Duodenal mucosa (tissue), 2 donors: ENCODE results near the gene SEM1.
"Not testable (repeated sequence)": the region's sequence is repeated elsewhere in the genome, so short reads cannot be mapped to it uniquely, and the experiment has no call there.

ENCODE experiments used
- H3K27ac ChIP-seq: one replicate; pipeline ENCODE4 v1.7.0; 2013; ENCODE audit warnings: low read depth, low read length
- H3K27me3 ChIP-seq, 2 donors: one replicate each; pipeline ENCODE4 v1.7.0; 2013; ENCODE audit warnings: low read length in 2 of 2, control low read depth in 1 of 2; ENCODE audit not compliant: insufficient read depth in 2 of 2, control insufficient read depth in 1 of 2
- H3K36me3 ChIP-seq, 2 donors: one replicate each; pipeline ENCODE4 v1.7.0; 2013; ENCODE audit warnings: low read length in 2 of 2, control low read depth in 1 of 2; ENCODE audit not compliant: insufficient read depth in 2 of 2, control insufficient read depth in 1 of 2
- H3K4me1 ChIP-seq, 2 donors: one replicate each; pipeline ENCODE4 v1.7.0; 2013; ENCODE audit warnings: low read length in 2 of 2, control low read depth in 1 of 2; ENCODE audit not compliant: insufficient read depth in 2 of 2, control insufficient read depth in 1 of 2
- H3K4me3 ChIP-seq, 2 donors: one replicate each; pipeline ENCODE4 v1.7.0; 2013; ENCODE audit warnings: low read length in 2 of 2, low read depth in 1 of 2
- H3K9ac ChIP-seq, 2 donors: one replicate each; pipeline ENCODE4 v1.7.0; 2013; ENCODE audit warnings: low read length in 2 of 2, low read depth in 1 of 2
- H3K9me3 ChIP-seq, 2 donors: one replicate each; pipeline ENCODE4 v1.7.0; 2013; ENCODE audit warnings: low read length in 2 of 2, control low read depth in 1 of 2; ENCODE audit not compliant: control insufficient read depth in 1 of 2

SEM1 gene

DNA sequence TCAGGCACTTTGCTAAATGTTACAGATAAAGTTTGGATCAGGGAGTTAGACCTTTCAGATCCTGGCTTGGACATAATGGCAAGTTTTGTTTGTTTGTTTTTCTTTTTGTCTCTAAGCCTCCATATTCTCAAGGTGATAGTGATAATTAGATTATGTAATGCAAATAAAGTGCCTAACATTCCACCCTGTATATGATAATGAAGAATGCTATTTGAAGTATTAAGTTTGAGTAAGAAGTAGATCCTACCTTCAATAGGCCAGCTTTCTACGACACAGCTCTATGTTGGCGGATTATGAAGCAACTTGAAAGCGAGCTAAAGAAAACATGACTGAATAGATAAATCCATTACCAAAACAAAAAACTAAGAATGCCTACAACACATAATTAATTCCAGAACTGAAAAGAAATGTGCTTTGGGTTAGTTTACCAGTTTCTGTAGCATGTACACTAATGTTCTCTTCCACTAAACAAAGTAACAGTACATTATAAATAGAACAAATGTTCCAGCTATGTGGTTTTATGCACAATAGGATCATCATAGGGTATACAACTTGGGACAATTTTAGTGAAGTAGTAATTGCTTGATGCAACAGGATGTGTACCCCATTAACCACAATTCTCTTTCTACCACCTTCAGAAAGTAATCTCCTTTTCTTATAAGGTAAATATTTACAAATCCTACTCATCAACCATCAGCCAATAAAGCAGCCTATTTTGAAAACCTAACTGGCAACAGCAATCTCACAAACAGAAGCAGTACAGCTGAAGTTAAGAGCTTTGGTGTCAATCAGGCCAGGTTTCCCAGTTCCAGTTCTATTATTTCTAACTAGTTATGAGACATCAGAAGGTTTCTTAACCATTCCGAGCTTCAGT, 1.5 kb downstream of the SEM1 start:
- Histone ChIP-seq H3K4me3 (peak overlapping the region; percentile 97), H3K4me1 (peaks cover 14 to 15% of the 10 kb centered on the region in 2 donors), H3K36me3 (no peaks in the 10 kb centered on the region), H3K9me3 (peaks cover under 1 to 7% of the 10 kb centered on the region in 2 donors), H3K27ac (no peak overlapping the region), H3K9ac (no peak overlapping the region), H3K27me3 (no peaks in the 10 kb centered on the region)

DNA sequence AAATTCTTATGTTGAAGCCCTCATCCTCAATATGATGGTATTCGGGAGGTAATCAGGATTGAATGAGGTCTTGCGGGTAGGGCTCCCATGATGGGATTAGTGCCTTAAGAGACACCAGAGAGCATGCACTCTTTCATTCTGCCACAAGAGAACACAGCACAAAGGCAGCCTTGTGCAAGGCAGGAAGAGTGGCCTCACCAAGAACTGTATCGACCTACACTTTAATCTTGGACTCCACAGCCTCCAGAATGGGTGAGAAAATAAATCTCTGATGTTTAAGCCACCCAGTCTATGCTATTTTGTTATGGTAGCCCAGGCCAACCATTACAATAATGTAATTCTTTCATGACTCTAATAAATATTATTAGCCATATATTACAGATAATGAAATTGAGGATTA, 8.4 kb downstream of the SEM1 start:
- Histone ChIP-seq H3K36me3 (no peaks in the 10 kb centered on the region), H3K27ac (no peak overlapping the region), H3K9me3 (no peaks in the 10 kb centered on the region), H3K9ac (no peak overlapping the region), H3K4me3 (no peak overlapping the region), H3K27me3 (no peaks in the 10 kb centered on the region), H3K4me1 (peaks cover 0 to 17% of the 10 kb centered on the region in 2 donors)

DNA sequence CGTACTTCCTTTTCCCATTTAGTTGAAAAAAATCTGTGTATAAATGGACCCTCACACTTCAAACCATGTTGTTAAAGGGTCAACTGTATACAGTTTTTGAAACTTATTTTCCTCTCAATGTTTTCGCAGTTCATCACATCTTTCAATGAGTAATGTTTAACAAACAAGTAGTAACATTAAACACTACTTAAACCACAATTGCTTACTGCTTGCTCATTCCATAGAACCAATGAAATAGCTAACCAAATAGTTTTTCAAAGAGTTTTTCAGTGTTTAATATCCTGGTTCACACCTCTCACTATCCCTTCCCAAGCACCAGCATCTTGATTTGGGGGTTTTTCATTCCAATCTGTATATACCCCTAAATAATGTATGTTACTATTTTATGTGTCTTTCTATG, 9.1 kb downstream of the SEM1 start:
- peaks cover 0 to 19% of the 10 kb centered on the region in 2 donors for H3K4me1 ChIP-seq
- H3K4me3 ChIP-seq: no peak overlapping the region
- no peaks in the 10 kb centered on the region for H3K27me3 ChIP-seq
- no peaks in the 10 kb centered on the region for H3K36me3 ChIP-seq
- no peak overlapping the region for H3K27ac ChIP-seq
- H3K9ac ChIP-seq: no peak overlapping the region
- H3K9me3 ChIP-seq: no peaks in the 10 kb centered on the region

DNA sequence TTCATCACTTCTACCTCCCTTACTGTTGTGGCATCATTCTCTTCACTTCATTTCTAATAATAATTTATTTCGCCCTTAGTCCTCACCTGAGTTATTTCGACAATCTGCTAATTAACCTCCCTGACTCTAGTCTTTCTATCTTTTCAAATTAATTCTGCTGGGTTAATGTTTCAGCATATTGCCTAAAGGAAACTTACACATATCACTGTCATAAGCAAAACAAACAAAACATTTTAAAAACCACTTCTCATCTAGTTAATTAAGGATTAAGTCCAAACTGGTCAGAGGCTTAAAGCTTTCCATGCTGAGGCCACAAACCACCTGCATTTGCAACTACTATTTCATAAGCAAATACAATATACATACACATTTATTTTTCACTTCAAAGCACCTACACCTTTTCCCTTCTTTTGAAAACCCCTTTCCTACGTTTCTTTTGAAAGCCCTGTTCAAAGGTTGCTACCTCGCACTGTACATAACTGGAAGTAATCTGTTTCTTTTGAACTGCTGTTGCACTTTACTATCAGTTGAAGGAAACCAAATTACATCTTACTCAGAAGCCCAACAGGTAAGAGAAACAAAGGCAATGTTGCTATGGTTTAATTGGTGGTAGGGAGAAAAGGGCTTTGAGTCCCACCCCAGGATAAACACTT, 10.3 kb downstream of the SEM1 start:
- Histone ChIP-seq H3K4me3 (no peak overlapping the region), H3K4me1 (peaks cover 0 to 19% of the 10 kb centered on the region in 2 donors), H3K9ac (no peak overlapping the region), H3K27me3 (no peaks in the 10 kb centered on the region), H3K27ac (no peak overlapping the region), H3K36me3 (no peaks in the 10 kb centered on the region), H3K9me3 (no peaks in the 10 kb centered on the region)

DNA sequence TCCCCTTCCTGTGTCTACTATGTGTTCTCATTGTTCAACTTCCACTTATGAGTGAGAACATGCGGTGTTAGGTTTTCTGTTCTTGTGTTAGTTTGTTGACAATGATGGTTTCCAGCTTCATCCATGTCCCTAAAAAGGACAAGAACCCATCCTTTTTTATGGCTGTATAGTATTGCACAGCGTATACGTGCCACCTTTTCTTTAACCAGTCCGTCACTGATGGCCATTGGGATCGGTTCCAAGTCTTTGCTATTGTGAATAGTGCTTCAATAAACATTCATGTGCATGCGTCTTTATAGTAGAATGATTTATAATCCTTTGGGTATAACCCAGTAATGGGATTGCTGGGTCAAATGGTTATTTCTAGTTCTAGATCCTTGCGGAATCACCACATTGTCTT, 11.2 kb downstream of the SEM1 start:
- H3K9ac ChIP-seq, H3K27ac ChIP-seq, H3K4me3 ChIP-seq, H3K36me3 ChIP-seq, H3K27me3 ChIP-seq, H3K9me3 ChIP-seq: not testable (repeated sequence)
- H3K4me1 ChIP-seq: peaks cover 0 to 19% of the 10 kb centered on the region in 2 donors

DNA sequence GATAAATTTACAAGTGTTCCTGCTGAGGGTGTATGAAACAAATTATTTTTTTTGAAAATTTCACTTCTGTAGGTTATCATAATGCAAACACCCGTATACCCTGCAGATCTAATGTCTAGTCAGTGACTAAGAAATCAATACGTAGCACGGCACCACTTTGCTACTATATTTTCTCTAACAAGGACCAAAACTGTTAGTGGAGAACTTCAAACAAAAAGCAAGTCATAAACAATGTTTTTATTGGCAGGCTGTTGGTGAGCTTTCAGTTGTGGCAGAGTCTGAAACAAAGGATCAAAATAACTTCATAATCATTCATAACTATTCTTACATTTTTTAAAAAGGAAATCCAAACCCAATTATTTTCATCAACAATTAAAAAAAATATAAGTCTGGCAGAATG, 11.8 kb downstream of the SEM1 start:
- Histone ChIP-seq H3K9ac (no peak overlapping the region), H3K4me1 (peaks cover 0 to 19% of the 10 kb centered on the region in 2 donors), H3K27me3 (no peaks in the 10 kb centered on the region), H3K4me3 (no peak overlapping the region), H3K27ac (no peak overlapping the region), H3K36me3 (peaks cover 0 to 5% of the 10 kb centered on the region in 2 donors), H3K9me3 (no peaks in the 10 kb centered on the region)

DNA sequence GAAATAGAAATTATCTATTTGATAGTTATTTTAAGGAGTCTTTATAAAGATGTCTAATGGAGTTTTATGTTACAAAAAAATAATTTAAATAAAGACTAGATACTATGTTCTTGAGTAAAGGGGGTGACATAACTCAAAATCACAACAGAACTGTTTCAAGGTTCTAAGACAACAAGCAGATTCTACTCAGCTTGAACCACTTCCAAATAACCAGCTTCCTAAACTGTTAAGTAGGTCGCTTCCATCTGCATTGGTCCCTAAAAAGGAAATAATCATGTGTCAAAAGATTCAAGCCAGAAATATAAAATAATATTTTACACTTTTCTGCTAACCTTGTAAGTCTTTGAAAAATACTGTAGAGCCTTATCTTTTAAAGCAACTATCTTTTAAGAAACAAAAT, 14.1 kb downstream of the SEM1 start:
- H3K4me3 ChIP-seq: no peak overlapping the region
- H3K9me3 ChIP-seq: no peaks in the 10 kb centered on the region
- peaks cover 3 to 13% of the 10 kb centered on the region in 2 donors for H3K36me3 ChIP-seq
- H3K27me3 ChIP-seq: no peaks in the 10 kb centered on the region
- no peak overlapping the region for H3K9ac ChIP-seq
- no peak overlapping the region for H3K27ac ChIP-seq
- H3K4me1 ChIP-seq: peaks cover 0 to 18% of the 10 kb centered on the region in 2 donors

DNA sequence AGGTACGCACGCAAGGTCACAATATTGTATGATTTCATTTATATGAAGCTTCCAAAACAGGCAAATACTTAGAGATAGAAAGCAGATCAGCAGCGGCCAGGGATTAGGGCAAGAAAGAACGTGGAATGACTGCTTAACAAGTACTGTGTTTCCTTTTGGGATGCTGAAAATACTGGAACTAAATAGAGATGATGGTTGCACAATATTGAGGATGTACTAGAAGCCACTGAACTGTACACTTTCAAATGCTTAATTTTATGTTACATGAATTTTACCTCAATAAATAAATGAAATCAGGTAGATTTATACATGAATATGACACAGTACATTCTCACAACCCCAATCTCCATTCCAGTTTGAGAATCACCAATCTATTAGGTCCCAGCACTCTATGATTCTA, 15.6 kb downstream of the SEM1 start:
- no peak overlapping the region for H3K4me3 ChIP-seq
- no peaks in the 10 kb centered on the region for H3K9me3 ChIP-seq
- H3K27ac ChIP-seq: no peak overlapping the region
- no peaks in the 10 kb centered on the region for H3K27me3 ChIP-seq
- no peak overlapping the region for H3K9ac ChIP-seq
- peaks cover 0 to 18% of the 10 kb centered on the region in 2 donors for H3K4me1 ChIP-seq
- H3K36me3 ChIP-seq: peaks cover 3 to 13% of the 10 kb centered on the region in 2 donors

DNA sequence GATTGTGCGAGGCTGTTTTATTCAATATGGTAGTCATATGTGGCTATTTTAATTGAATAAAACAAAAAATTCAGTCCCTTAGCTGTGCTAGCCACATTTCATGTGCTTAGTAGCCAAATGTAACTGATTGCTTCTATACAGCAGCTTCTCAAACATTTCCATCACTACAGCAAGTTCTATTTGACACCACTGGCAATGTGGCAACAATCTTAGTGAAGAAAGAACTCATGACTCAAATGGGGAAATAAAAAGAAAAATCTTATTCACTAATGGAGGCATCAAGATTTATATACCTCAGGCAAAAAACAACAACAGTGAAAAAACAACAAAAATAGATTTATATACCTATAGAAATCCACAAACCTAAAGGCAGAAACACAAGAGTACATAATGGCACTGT, 17.9 kb downstream of the SEM1 start:
- no peaks in the 10 kb centered on the region for H3K27me3 ChIP-seq
- H3K9ac ChIP-seq: no peak overlapping the region
- no peak overlapping the region for H3K27ac ChIP-seq
- H3K4me3 ChIP-seq: no peak overlapping the region
- H3K9me3 ChIP-seq: no peaks in the 10 kb centered on the region
- H3K4me1 ChIP-seq: peaks cover 0 to 14% of the 10 kb centered on the region in 2 donors
- peaks cover 9 to 16% of the 10 kb centered on the region in 2 donors for H3K36me3 ChIP-seq

DNA sequence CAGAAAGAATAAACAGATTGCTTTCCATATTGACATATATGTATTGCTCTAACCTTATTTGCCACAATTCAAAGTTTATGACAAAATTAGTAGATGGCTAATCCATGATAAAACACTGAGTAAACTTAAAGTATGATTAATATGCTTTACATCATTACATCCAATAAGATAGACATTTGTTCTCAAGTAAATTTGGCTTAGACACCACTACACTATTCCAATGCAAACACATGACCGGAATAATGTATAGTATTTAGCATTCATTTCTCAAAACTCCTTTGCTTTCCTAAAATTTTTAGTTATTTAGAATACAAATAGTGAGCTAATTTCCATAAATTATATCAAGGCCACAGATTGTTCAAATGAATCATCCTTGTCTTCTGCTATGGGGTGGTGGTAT, 20.2 kb downstream of the SEM1 start:
- H3K4me3 ChIP-seq: no peak overlapping the region
- H3K9me3 ChIP-seq: no peaks in the 10 kb centered on the region
- H3K27ac ChIP-seq: no peak overlapping the region
- H3K4me1 ChIP-seq: peaks cover 0 to 9% of the 10 kb centered on the region in 2 donors
- H3K27me3 ChIP-seq: no peaks in the 10 kb centered on the region
- peaks cover 9 to 16% of the 10 kb centered on the region in 2 donors for H3K36me3 ChIP-seq
- no peak overlapping the region for H3K9ac ChIP-seq
